Smooth muscle cell (in vitro differentiated cells): ENCODE data around the gene C2CD4D. TPM values are rescaled to one million over a fixed set of nuclear protein-coding genes. Genes with fewer than 3 reads are reported as not detected.
A peak's percentile ranks its signal among the peaks of the same experiment; 100 is the strongest.

Source experiments
- DNase-seq: peaks from one replicate; lab custom pipeline; 2025; ENCODE audit not compliant: unreplicated experiment; lab: John Stamatoyannopoulos, UW
- H2AFZ ChIP-seq: fragments of 200-600 bp; sonication (generic); 2 replicates; pipeline ENCODE4 v1.6.0; 2016; ENCODE audit warnings: antibody characterized with exemption, low read depth, mild to moderate bottlenecking
- H3F3A ChIP-seq: fragments of 200-600 bp; sonication (generic); 2 replicates; pipeline ENCODE4 v1.6.0; 2017; ENCODE audit warnings: antibody characterized with exemption, low read depth
- H3K27ac ChIP-seq: fragments of 200-600 bp; sonication (generic); 2 replicates; pipeline ENCODE4 v1.5.1; 2016; ENCODE audit warnings: low read depth, mild to moderate bottlenecking
- H3K27me3 ChIP-seq: fragments of 200-600 bp; sonication (generic); 2 replicates; pipeline ENCODE4 v1.6.1; 2016; ENCODE audit warnings: low read depth, mild to moderate bottlenecking
- H3K36me3 ChIP-seq: fragments of 200-600 bp; sonication (generic); 2 replicates; pipeline ENCODE4 v1.5.1; 2016; ENCODE audit warnings: low read depth
- H3K4me1 ChIP-seq: fragments of 200-600 bp; sonication (generic); 2 replicates; pipeline ENCODE4 v1.5.1; 2016; ENCODE audit warnings: low read depth
- H3K4me2 ChIP-seq: fragments of 200-600 bp; sonication (generic); 2 replicates; pipeline ENCODE4 v1.6.0; 2016; ENCODE audit warnings: mild to moderate bottlenecking
- H3K4me3 ChIP-seq: fragments of 200-600 bp; sonication (generic); 2 replicates; pipeline ENCODE4 v1.5.1; 2016; ENCODE audit warnings: mild to moderate bottlenecking
- H3K79me2 ChIP-seq: fragments of 200-600 bp; sonication (generic); 2 replicates; pipeline ENCODE4 v1.6.0; 2016; ENCODE audit warnings: low read depth, mild to moderate bottlenecking
- H3K9ac ChIP-seq: fragments of 200-600 bp; sonication (generic); 2 replicates; pipeline ENCODE4 v1.6.0; 2016; ENCODE audit warnings: low read depth
- H3K9me3 ChIP-seq: fragments of 200-600 bp; sonication (generic); replicated peaks from 2 replicates; pipeline ENCODE4 v1.5.1; 2016; ENCODE audit warnings: low read depth
- H4K20me1 ChIP-seq: fragments of 200-600 bp; sonication (generic); 2 replicates; pipeline ENCODE4 v1.6.0; 2016; ENCODE audit warnings: low read depth
- CTCF ChIP-seq: fragments of 200-600 bp; sonication (generic); IDR thresholded peaks from 2 replicates; pipeline ENCODE4 v1.5.1; 2017; ENCODE audit warnings: borderline replicate concordance, mild to moderate bottlenecking, antibody characterized with exemption; ENCODE audit not compliant: insufficient read depth, poor library complexity, severe bottlenecking
- WGBS: methylation state at CpG from one replicate; pipeline ENCODE4 v1.1.7; 2016; ENCODE audit warnings: low lambda C conversion rate; 5-methylcytosine and 5-hydroxymethylcytosine counted together
- polyA plus RNA-seq: library from polyadenylated mRNA; unstranded; fragments of >200 nt; fragmentation: Nextera tagmentation; extraction: Ambion mirVana; gene quantifications from 2 replicates; pipeline ENCODE4 v1.2.1, GENCODE V29; 2016
- total RNA-seq: library from RNA; depleted of rRNA; stranded (reverse); fragments of >200 nt; gene quantifications from 2 replicates; pipeline ENCODE4 v1.2.3, GENCODE V29; 2014

C2CD4D gene
- total RNA-seq = not detected in 2 replicates
- polyA plus RNA-seq = 1.2 TPM in 1 of 2 replicates, not detected in the other

GRCh38 chr1:151839457-151840403 is at the start of gene C2CD4D:
Gene C2CD4D (minus strand): TSS chr1:151839820. CDS start chr1:151838989, 831 bp downstream.
- peak within 1 kb of the TSS; percentile 64 for H2AFZ ChIP-seq
- no peaks in the 10 kb centered on the region for H3K9me3 ChIP-seq
- H3K79me2 ChIP-seq = no peaks in the 10 kb centered on the region
- peaks cover 29% of the 10 kb centered on the region for H3K27me3 ChIP-seq
- peak within 1 kb of the TSS; percentile 92 for H3K4me2 ChIP-seq
- peak within 1 kb of the TSS; percentile 25 for H3K27ac ChIP-seq
- no peaks in the 10 kb centered on the region for H4K20me1 ChIP-seq
- H3K36me3 ChIP-seq = no peaks in the 10 kb centered on the region
- TF ChIP-seq CTCF = no peak
- peaks cover 5% of the 10 kb centered on the region for H3F3A ChIP-seq
- DNase-seq = no peak
- peak within 1 kb of the TSS; percentile 41 for H3K4me3 ChIP-seq
- H3K9ac ChIP-seq = no peak within 1 kb of the TSS
- WGBS = 6% methylated on average over 46 of the region's 47 CpGs
- H3K4me1 ChIP-seq = peaks cover 3% of the 10 kb centered on the region

- H3K4me1 ChIP-seq = no peaks in the 10 kb centered on the region
- TF ChIP-seq CTCF = peak; percentile 38
Observed at GRCh38 chr1:151888972-151889570, 49.5 kb upstream of the C2CD4D start.

GRCh38 chr1:151887028-151887427 is 47.4 kb upstream of the C2CD4D start:
- Histone ChIP-seq H3K4me2 (no peak overlapping the region), H3K79me2 (no peaks in the 10 kb centered on the region), H3K27ac (peak overlapping the region; percentile 21), H3K9me3 (no peaks in the 10 kb centered on the region), H3K27me3 (no peaks in the 10 kb centered on the region), H3F3A (no peaks in the 10 kb centered on the region), H4K20me1 (no peaks in the 10 kb centered on the region), H3K9ac (no peak overlapping the region), H3K36me3 (no peaks in the 10 kb centered on the region), H3K4me1 (no peaks in the 10 kb centered on the region), H2AFZ (no peak overlapping the region), H3K4me3 (no peak overlapping the region)
- DNase-seq = no peak
- no peak for TF ChIP-seq CTCF
- WGBS = 88% methylated on average over 1 of the region's 1 CpG

More at GRCh38 chr1:151888972-151889570, 49.5 kb upstream of the C2CD4D start:
- Histone ChIP-seq H3K79me2 (no peaks in the 10 kb centered on the region), H3K9ac (no peak overlapping the region), H3K36me3 (peaks cover 5% of the 10 kb centered on the region), H4K20me1 (no peaks in the 10 kb centered on the region), H3K4me2 (no peak overlapping the region), H3F3A (no peaks in the 10 kb centered on the region), H3K9me3 (no peaks in the 10 kb centered on the region), H3K4me3 (no peak overlapping the region), H3K27me3 (no peaks in the 10 kb centered on the region), H3K27ac (no peak overlapping the region), H2AFZ (no peak overlapping the region)
- WGBS = 93% methylated on average over 2 of the region's 2 CpGs
- DNase-seq = no peak
